IMR-90 (cell line): ENCODE results near the gene DARS1.
A peak's percentile ranks its signal among the peaks of the same experiment; 100 is the strongest.

Experiments used
- BHLHE40 ChIP-seq: fragments of 150-350 bp; IDR thresholded peaks from 2 replicates; pipeline ENCODE4 v1.6.1; 2016; ENCODE audit warnings: mild to moderate bottlenecking, low read depth, low read length
- CEBPB ChIP-seq: IDR thresholded peaks from 2 replicates; pipeline ENCODE4 v1.6.1; 2012; ENCODE audit warnings: low read depth, low read length, improper control_type of control experiment
- CHD1 ChIP-seq: IDR thresholded peaks from 2 replicates; pipeline ENCODE4 v1.6.1; 2012; ENCODE audit warnings: low read depth, low read length, improper control_type of control experiment
- CTCF ChIP-seq: conservative IDR thresholded peaks from 2 replicates; pipeline ENCODE4 v1.5.1; 2012; ENCODE audit warnings: mild to moderate bottlenecking, low read depth, low read length, improper control_type of control experiment
- ELK1 ChIP-seq: fragments of 150-350 bp; IDR thresholded peaks from 2 replicates; pipeline ENCODE4 v1.6.1; 2016; ENCODE audit warnings: low read depth, mild to moderate bottlenecking, low read length, moderate library complexity, borderline replicate concordance
- MAZ ChIP-seq: IDR thresholded peaks from 2 replicates; pipeline ENCODE4 v1.6.1; 2012; ENCODE audit warnings: low read depth, mild to moderate bottlenecking, low read length, improper control_type of control experiment, moderate library complexity, borderline replicate concordance
- NFE2L2 ChIP-seq: fragments of 150-350 bp; IDR thresholded peaks from 2 replicates; pipeline ENCODE4 v1.6.1; 2016; ENCODE audit warnings: low read depth, mild to moderate bottlenecking, low read length
- POLR2A ChIP-seq: IDR thresholded peaks from 2 replicates; pipeline ENCODE4 v1.6.1; 2012; ENCODE audit warnings: mild to moderate bottlenecking, low read depth, low read length
- RAD21 ChIP-seq: IDR thresholded peaks from 2 replicates; pipeline ENCODE4 v1.6.1; 2012; ENCODE audit warnings: low read length, improper control_type of control experiment
- RFX5 ChIP-seq: IDR thresholded peaks from 2 replicates; pipeline ENCODE4 v1.8.0; 2012; ENCODE audit warnings: low read depth, mild to moderate bottlenecking, low read length, moderate library complexity
- SMC3 ChIP-seq: fragments of 150-350 bp; IDR thresholded peaks from 2 replicates; pipeline ENCODE4 v1.6.1; 2016; ENCODE audit warnings: low read depth, mild to moderate bottlenecking, antibody characterized with exemption, low read length, moderate library complexity
- USF2 ChIP-seq: fragments of 150-350 bp; IDR thresholded peaks from 2 replicates; pipeline ENCODE4 v1.6.1; 2017; ENCODE audit warnings: mild to moderate bottlenecking, antibody characterized with exemption, low read length, low read depth

- TF ChIP-seq CTCF: no peak; the same call in 1 of the 2 replicates
- TF ChIP-seq POLR2A: no peak
- TF ChIP-seq SMC3: no peak
- no peak for TF ChIP-seq USF2
- TF ChIP-seq RFX5: no peak
- no peak for TF ChIP-seq CEBPB
- no peak for TF ChIP-seq RAD21
- TF ChIP-seq BHLHE40: no peak
- TF ChIP-seq MAZ: peak; percentile 96
- TF ChIP-seq CHD1: no peak
- TF ChIP-seq ELK1: no peak
- no peak for TF ChIP-seq NFE2L2
Measured at GRCh38 chr2:135876066-135876711, 109.2 kb downstream of the DARS1 start, which contains the start of gene MCM6.
